ENCODE results near the gene CEP250.

DNA sequence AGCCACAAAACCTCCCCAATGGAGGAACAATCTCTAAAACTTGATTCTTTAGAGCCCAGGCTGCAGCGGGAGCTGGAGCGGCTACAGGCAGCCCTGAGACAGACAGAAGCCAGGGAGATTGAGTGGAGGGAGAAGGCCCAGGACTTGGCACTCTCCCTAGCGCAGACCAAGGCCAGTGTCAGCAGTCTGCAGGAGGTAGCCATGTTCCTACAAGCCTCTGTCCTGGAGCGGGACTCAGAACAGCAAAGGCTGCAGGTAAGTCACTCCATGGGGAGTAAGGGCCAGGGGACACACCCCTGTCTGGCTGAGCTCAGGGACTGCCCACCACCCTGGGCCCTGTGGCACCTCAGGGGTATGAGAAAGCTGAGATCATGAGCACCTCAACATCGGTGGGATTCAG, 49.4 kb downstream of the CEP250 start:
- TF ChIP-seq EZH2 (IDR thresholded peaks at IDR 0.05; ENCODE audit: low read length): no peak
- TF ChIP-seq, protein P1, sequence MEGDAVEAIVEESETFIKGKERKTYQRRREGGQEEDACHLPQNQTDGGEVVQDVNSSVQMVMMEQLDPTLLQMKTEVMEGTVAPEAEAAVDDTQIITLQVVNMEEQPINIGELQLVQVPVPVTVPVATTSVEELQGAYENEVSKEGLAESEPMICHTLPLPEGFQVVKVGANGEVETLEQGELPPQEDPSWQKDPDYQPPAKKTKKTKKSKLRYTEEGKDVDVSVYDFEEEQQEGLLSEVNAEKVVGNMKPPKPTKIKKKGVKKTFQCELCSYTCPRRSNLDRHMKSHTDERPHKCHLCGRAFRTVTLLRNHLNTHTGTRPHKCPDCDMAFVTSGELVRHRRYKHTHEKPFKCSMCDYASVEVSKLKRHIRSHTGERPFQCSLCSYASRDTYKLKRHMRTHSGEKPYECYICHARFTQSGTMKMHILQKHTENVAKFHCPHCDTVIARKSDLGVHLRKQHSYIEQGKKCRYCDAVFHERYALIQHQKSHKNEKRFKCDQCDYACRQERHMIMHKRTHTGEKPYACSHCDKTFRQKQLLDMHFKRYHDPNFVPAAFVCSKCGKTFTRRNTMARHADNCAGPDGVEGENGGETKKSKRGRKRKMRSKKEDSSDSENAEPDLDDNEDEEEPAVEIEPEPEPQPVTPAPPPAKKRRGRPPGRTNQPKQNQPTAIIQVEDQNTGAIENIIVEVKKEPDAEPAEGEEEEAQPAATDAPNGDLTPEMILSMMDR (optimal IDR thresholded peaks at IDR 0.05 in 1 of 3, IDR thresholded peaks at IDR 0.05 in 1 of 3, conservative IDR thresholded peaks at IDR 0.05 in 1 of 3; ENCODE audit: extremely low read depth in 1 of 3, insufficient read depth in 2 of 3, low read length in 3 of 3): no peak
